ENCODE data around the gene BTBD17.

BTBD17 gene

GRCh38 chr17:74393346-74393942 lies 31.8 kb upstream of the BTBD17 start:
- DNase-seq (ENCODE audit: low read depth): no peak
- TF ChIP-seq CTCF (IDR thresholded peaks at IDR 0.05; ENCODE audit: low read length, missing control alignments): no peak
- H3K4me3 ChIP-seq (replicated peaks; ENCODE audit: low read depth, low read length): no peak overlapping the region

GRCh38 chr17:74392848-74393247 lies 31.2 kb upstream of the BTBD17 start:
- no peak for DNase-seq (ENCODE audit: low read depth)
- H3K4me3 ChIP-seq (replicated peaks; ENCODE audit: low read depth, low read length): no peak overlapping the region
- TF ChIP-seq CTCF (IDR thresholded peaks at IDR 0.05; ENCODE audit: low read length, missing control alignments): no peak

- no peak for TF ChIP-seq CTCF (IDR thresholded peaks at IDR 0.05; ENCODE audit: low read length, missing control alignments)
These were observed 30.1 kb upstream of the BTBD17 start for GRCh38 chr17:74391771-74392170.

GRCh38 chr17:74390680-74391653 lies 29.3 kb upstream of the BTBD17 start:
- DNase-seq (ENCODE audit: low read depth): no peak
- H3K4me3 ChIP-seq (replicated peaks; ENCODE audit: low read depth, low read length): no peak overlapping the region
- no peak for TF ChIP-seq CTCF (IDR thresholded peaks at IDR 0.05; ENCODE audit: low read length, missing control alignments)

More at GRCh38 chr17:74391771-74392170, 30.1 kb upstream of the BTBD17 start:
- H3K4me3 ChIP-seq (replicated peaks; ENCODE audit: low read depth, low read length): no peak overlapping the region
- DNase-seq (ENCODE audit: low read depth): no peak

GRCh38 chr17:74389937-74390679 lies 28.4 kb upstream of the BTBD17 start:
- DNase-seq (ENCODE audit: low read depth): no peak
- no peak overlapping the region for H3K4me3 ChIP-seq (replicated peaks; ENCODE audit: low read depth, low read length)
- no peak for TF ChIP-seq CTCF (IDR thresholded peaks at IDR 0.05; ENCODE audit: low read length, missing control alignments)

- TF ChIP-seq CTCF (IDR thresholded peaks at IDR 0.05; ENCODE audit: low read length, missing control alignments): no peak
These were observed 27.6 kb upstream of the BTBD17 start for GRCh38 chr17:74389084-74389753.

More at GRCh38 chr17:74389084-74389753, 27.6 kb upstream of the BTBD17 start:
- DNase-seq (ENCODE audit: low read depth): no peak
- no peak overlapping the region for H3K4me3 ChIP-seq (replicated peaks; ENCODE audit: low read depth, low read length)

Data from fibroblast of pulmonary artery (primary cell).